GM23248 (cell line): ENCODE results near the gene LYRM4. TPM values are rescaled to one million over a fixed set of nuclear protein-coding genes. Genes with fewer than 3 reads are reported as not detected.

Source experiments
- DNase-seq: peaks from one replicate; pipeline ENCODE4 v3.0.0-alpha.2; 2015
- H2AFZ ChIP-seq: fragments of 200-600 bp; sonication (generic); 2 replicates; pipeline ENCODE4 v1.6.1; 2016; ENCODE audit warnings: antibody characterized with exemption
- H3F3A ChIP-seq: fragments of 200-600 bp; sonication (generic); 2 replicates; pipeline ENCODE4 v1.6.1; 2016; ENCODE audit warnings: mild to moderate bottlenecking, antibody characterized with exemption, mixed run types; ENCODE audit not compliant: insufficient read depth
- H3K27ac ChIP-seq: fragments of 200-600 bp; sonication (generic); 2 replicates; pipeline ENCODE4 v1.5.1; 2016; ENCODE audit warnings: mild to moderate bottlenecking
- H3K27me3 ChIP-seq: fragments of 200-600 bp; sonication (generic); replicated peaks from 2 replicates; pipeline ENCODE4 v1.6.1; 2016; ENCODE audit warnings: mild to moderate bottlenecking; ENCODE audit not compliant: insufficient read depth
- H3K36me3 ChIP-seq: fragments of 200-600 bp; sonication (generic); 2 replicates; pipeline ENCODE4 v1.6.1; 2016; ENCODE audit warnings: low read depth, mild to moderate bottlenecking
- H3K4me1 ChIP-seq: fragments of 200-600 bp; sonication (generic); 2 replicates; pipeline ENCODE4 v1.6.1; 2016; ENCODE audit warnings: mild to moderate bottlenecking; ENCODE audit not compliant: insufficient read depth
- H3K4me2 ChIP-seq: fragments of 200-600 bp; sonication (generic); one replicate; pipeline ENCODE4 v1.6.1; 2016; ENCODE audit warnings: mild to moderate bottlenecking; ENCODE audit not compliant: unreplicated experiment
- H3K4me3 ChIP-seq: fragments of 200-600 bp; sonication (generic); 2 replicates; pipeline ENCODE4 v1.5.1; 2016; ENCODE audit warnings: mild to moderate bottlenecking
- H3K79me2 ChIP-seq: fragments of 200-600 bp; sonication (generic); 2 replicates; pipeline ENCODE4 v1.6.1; 2016; ENCODE audit warnings: mild to moderate bottlenecking; ENCODE audit not compliant: insufficient read depth
- H3K9ac ChIP-seq: fragments of 200-600 bp; sonication (generic); 2 replicates; pipeline ENCODE4 v1.6.1; 2016; ENCODE audit warnings: mild to moderate bottlenecking
- H3K9me2 ChIP-seq: fragments of 200-600 bp; sonication (generic); 2 replicates; pipeline ENCODE4 v1.6.1; 2016; ENCODE audit warnings: mixed run types, mild to moderate bottlenecking, moderate library complexity; ENCODE audit not compliant: insufficient read depth
- H3K9me3 ChIP-seq: fragments of 200-600 bp; sonication (generic); one replicate; pipeline ENCODE4 v1.6.1; 2017; ENCODE audit warnings: low read depth
- H4K20me1 ChIP-seq: fragments of 200-600 bp; sonication (generic); 2 replicates; pipeline ENCODE4 v1.6.0; 2016; ENCODE audit not compliant: insufficient read depth
- EZH2 ChIP-seq: fragments of 200-600 bp; sonication (generic); IDR thresholded peaks from 2 replicates; pipeline ENCODE4 v1.6.1; 2018; ENCODE audit warnings: antibody characterized with exemption, mild to moderate bottlenecking; ENCODE audit not compliant: insufficient read depth, poor library complexity, severe bottlenecking
- EZH2phosphoT487 ChIP-seq: fragments of 200-600 bp; sonication (generic); IDR thresholded peaks from 2 replicates; pipeline ENCODE4 v1.6.1; 2018; ENCODE audit warnings: antibody characterized with exemption, moderate library complexity, mild to moderate bottlenecking, low read depth; ENCODE audit not compliant: insufficient read depth
- WGBS, 2 experiments: methylation state at CpG; one replicate each; pipeline ENCODE4 v1.1.6; 2015 to 2017; ENCODE audit warnings: low lambda C conversion rate in 2 of 2, low coverage in 1 of 2; ENCODE audit errors: missing lambda C conversion rate in 2 of 2; 5-methylcytosine and 5-hydroxymethylcytosine counted together
- in situ Hi-C: fragments of 300-500 bp; cut with MboI; formaldehyde crosslinking; loops from 2 replicates; pipeline ENCODE4 v1.15.0; 2020
- microRNA-seq: library from miRNA; unstranded; fragments of <30 nt; microRNA quantifications from one replicate; pipeline ENCODE4, GENCODE V29; 2016; ENCODE audit warnings: borderline number of aligned reads
- polyA plus RNA-seq: library from polyadenylated mRNA; unstranded; fragments of >200 nt; fragmentation: Nextera tagmentation; extraction: Ambion mirVana; gene quantifications from 2 replicates; pipeline ENCODE4 v1.2.1, GENCODE V29; 2016
- small RNA-seq: library from RNA; depleted of rRNA; stranded (forward); fragments of <200 nt; gene quantifications from one replicate; pipeline ENCODE3, GENCODE V24; 2014; ENCODE audit warnings: low read depth, low replicate concordance
- total RNA-seq: library from RNA; depleted of rRNA; stranded (reverse); fragments of >200 nt; shearing (Covaris generic); gene quantifications from 2 replicates; pipeline ENCODE4 v1.2.3, GENCODE V29; 2014; rRNA removed

LYRM4 gene
- total and polyA plus RNA-seq, 2 experiments from 2014 or later, result 27.1 to 28.0 TPM

DNA sequence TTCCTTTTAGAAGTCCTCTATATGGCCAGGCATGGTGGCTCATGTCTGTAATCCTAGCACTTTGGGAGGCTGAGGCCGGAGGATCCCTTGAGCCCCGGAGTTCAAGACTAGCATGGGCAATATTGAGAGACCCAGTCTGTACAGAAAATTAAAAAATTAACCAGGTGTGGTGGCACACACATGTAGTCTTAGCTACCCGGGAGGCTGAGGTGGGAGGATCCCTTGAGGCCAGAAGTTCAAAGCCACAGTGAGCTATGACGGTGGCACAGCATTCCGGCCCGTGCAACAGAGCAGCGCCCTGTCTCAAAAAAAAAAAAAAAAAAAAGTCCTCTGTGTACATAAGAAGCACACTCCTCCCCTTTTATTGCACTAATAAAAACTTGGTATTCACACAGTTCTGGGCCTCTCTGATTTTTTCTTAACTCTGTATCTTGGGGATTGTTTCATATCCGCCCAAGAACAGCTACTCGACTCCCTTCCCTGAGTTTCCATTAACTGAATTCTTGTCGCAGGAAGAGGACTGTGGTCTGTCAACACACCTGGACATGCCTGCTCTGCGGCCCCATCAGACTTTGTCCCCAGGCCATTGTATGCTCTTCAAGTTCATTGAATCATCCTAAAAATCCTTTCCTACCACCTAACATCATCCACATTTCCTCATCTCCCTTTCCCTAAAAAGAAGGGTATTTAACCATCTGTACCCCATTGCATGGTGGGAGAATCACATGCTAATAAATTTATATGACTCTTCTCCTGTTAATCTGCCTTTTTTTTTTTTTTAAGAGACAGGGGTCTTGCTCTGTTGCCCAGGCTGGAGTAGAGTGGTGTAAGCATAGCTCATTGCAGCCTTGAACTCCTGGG is 201.5 kb downstream of the LYRM4 start:
- DNase-seq, result no peak
- Histone ChIP-seq H3K4me2 (no peak overlapping the region), H2AFZ (no peak overlapping the region), H3K4me1 (peaks cover 5% of the 10 kb centered on the region; the same call in 1 of the 2 replicates), H3F3A (peaks cover 5% of the 10 kb centered on the region; the same call in 1 of the 2 replicates), H4K20me1 (no peaks in the 10 kb centered on the region), H3K27ac (no peak overlapping the region), H3K9me3 (no peaks in the 10 kb centered on the region), H3K4me3 (no peak overlapping the region), H3K27me3 (no peaks in the 10 kb centered on the region), H3K79me2 (no peaks in the 10 kb centered on the region), H3K36me3 (no peaks in the 10 kb centered on the region), H3K9ac (no peak overlapping the region), H3K9me2 (no peaks in the 10 kb centered on the region)
- TF ChIP-seq EZH2phosphoT487 (no peak), EZH2 (no peak)
- 90 to 91% methylated on average over 11 of the region's 11 CpGs for WGBS, 2 experiments
- in situ Hi-C loops, result no loop called here

Small RNAs within 50 kb of the gene (microRNA-seq; reads per million reads assigned to microRNA genes)
- 4.1 reads per million for gene MIR3691

Small RNAs within 50 kb of the gene (small RNA-seq; reads per million reads assigned to genes)
- not detected for gene MIR3691

Other genes starting within 250 kb of the LYRM4 start
- gene PPP1R3G, start 175.6 kb downstream of the LYRM4 start, total RNA-seq, result 1.5 and 2.6 TPM in 2 replicates
- gene PPP1R3G, start 175.6 kb downstream of the LYRM4 start, polyA plus RNA-seq, result 0.84 and 0.85 TPM in 2 replicates
- gene FARS2, start 563 bp upstream of the LYRM4 start, total RNA-seq, result 10.2 and 16.5 TPM in 2 replicates
- 14.7 and 15.1 TPM in 2 replicates for gene FARS2, start 563 bp upstream of the LYRM4 start, polyA plus RNA-seq